ENCODE results near the gene PREX1.

DNA sequence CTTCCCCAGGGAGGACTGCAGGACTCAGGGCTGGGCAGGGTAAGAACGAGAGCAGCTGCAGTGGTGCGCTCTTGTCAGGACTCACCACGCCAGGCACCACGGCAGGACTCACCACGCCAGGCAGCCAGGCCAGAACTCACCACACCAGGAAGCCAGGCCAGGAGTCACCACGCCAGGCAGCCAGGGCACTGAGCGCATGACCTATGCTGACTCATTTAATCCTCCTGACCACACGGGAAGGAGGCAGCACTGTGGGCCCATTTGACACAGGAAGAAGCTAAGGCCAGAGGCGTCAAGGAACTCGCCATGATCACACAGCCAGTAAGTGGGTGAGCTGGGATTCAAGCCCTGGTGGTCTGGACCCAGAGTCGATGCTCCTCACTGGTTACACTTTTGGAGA, 189.3 kb downstream of the PREX1 start:
- no peak for TF ChIP-seq POLR2A (IDR thresholded peaks at IDR 0.05; ENCODE audit: low read depth, low read length)
- TF ChIP-seq, protein P1, sequence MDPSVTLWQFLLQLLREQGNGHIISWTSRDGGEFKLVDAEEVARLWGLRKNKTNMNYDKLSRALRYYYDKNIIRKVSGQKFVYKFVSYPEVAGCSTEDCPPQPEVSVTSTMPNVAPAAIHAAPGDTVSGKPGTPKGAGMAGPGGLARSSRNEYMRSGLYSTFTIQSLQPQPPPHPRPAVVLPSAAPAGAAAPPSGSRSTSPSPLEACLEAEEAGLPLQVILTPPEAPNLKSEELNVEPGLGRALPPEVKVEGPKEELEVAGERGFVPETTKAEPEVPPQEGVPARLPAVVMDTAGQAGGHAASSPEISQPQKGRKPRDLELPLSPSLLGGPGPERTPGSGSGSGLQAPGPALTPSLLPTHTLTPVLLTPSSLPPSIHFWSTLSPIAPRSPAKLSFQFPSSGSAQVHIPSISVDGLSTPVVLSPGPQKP (IDR thresholded peaks at IDR 0.05; ENCODE audit: borderline replicate concordance, low read depth, low read length) = no peak
